Measurements from ENCODE around the gene GJA1.
"Not testable (repeated sequence)": the region's sequence is repeated elsewhere in the genome, so short reads cannot be mapped to it uniquely, and the experiment has no call there.

The GJA1 gene

DNA sequence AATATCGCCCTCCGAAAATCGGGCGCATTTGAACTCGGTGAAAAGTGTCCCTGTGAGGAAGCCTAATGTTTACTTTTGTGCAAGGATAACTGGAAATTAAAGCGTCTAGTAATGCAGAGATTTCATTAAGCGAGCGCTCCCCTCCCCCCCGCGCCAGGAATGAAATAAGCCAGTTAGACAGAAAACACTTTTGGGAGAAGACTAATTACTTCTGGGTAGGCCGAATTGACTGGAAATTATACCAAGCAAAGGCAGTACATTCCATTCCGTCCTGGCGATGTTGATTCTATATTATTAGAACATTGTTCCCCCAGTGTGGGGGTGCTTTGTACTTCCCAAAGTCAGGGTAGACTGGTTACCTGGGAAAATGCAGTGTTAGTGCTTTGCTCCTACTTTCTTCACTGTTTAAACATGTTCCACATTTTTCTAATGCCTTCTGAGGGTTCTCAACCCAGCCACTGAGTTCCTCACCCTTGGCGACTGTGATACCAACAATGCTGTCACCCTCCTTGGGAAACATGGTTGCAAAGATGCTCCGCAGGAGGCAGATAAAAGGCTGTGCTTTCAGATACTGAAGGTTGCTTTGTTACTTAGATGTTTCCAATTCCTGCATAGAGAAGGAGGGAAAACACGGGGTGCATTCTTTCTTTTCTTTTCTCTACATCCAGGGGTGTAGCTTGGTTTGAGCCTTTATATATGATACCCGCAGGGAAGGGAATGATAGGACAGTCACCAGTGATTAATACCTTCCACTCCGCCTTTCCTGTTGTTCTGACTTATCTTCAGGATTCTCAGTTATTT lies 2.6 kb downstream of the GJA1 start:
- DNase-seq, result peak; percentile 43

DNA sequence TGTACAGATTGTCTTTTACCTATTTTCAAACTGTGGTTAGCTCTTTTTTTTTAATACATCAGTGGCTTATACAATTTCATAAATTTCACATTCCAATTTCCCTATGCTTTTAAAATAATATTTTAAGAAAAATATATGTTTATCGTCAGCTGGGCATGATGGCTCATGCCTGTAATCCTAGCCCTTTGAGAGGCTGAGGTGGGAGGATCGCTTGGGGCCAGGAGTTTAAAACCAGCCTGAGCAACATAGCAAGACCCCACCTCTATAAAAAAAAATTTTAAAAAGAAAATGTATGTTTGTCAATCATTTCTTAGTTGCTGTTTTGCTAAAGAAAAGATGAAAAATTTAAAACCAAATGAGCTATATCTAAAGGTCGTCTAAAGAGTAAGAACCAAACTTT lies 3.4 kb downstream of the GJA1 start:
- no peak for DNase-seq

DNA sequence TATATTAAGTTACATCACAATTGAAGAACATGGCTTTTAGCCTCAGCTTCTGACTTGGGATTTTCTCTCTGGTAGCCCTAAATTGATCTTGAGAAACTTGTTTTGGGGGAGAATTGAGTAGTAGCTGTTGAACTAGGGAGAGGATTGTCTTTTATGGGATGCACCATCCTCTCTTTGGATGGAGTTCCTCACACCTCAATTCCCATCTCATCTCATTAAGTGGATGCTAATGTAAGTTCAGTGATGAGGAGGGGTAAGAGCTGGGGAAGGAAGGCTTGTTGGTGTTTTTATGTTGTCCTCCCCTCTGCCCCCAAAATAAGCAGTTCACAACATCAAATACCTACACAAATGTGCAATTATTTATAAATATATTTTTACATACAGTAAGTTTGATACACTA lies 4.0 kb downstream of the GJA1 start:
- DNase-seq, result no peak

DNA sequence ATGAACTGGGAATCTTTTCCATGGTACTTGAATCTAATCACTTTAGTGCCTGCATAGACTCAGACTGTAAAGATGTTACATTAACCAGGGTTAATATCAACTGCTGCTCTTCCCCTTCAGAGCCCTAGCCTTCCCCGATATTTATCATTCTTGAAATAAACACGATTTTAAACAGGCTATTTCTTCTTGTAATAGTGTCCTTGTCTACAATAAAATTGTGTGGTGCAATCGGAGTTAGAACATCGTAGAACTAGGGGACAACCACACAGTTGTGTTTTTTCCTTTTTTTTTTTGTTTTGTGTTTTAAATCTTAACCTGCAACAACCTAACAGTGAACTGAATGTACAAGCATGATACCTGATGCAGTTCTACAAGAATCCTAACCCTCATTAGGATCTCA lies 4.5 kb downstream of the GJA1 start:
- no peak for DNase-seq

DNA sequence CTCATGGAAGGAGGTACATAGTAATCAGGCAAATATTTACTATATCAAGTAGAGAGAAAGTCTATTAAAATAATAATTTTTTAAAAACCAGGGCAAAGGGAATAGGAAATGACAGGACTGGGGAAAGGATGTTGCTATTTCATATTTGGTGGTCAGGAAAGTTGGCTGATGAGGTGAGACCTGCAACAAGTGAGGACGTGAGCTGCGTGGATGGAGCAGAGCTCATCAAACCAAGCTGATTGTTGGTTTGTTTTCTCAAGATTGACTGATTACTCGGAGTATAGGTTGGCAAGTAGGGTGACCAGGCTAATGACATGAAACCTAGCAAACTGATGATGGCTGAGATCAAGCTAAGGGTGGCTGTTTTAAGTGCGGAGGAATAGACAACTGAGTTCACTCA lies 6.0 kb downstream of the GJA1 start:
- no peak for DNase-seq

DNA sequence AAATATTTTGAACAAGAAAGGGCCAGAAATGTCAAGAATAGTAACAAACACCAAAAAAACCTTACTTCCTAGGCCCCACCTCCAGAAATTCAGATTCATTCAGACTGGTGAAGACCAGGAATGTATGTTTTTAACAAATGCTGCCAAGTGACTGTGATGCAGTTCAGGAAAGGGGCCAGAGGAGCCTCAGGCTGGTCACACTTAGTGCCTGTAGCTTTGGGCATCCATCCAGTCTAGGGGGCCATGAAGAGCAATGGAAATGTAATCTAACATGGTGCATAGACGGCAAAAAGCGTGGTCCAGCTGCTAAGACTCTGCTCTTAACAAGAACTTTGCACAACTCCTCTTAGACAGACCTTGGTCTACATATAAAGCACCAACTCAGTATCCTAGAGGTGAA lies 7.1 kb downstream of the GJA1 start:
- no peak for DNase-seq

DNA sequence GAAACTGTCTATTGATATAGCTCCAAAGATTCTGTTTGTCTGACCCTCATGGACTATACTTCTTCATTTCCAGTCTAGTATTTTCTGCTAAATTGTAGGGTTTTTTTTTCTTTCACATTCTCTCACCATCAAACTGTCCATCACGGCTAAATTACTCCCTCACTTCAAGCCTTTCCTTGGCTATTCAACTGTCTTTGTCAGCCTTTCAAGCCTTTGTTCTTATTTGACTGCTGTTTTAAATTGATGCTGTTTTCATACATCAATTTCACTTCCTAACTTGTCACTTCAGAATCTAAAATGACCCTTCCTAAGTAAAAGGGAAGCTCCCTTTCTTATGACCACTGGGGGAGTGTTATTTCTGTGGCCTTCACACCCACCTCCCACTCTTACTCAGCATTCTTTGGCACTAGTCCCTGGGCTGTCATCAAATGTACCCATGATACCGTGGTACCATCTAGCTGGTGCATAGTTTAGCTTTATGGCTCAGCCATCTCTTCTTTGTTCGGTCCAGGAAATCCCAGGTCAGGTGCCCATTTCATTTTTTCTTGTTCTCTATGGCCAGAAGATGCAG lies 8.6 kb downstream of the GJA1 start:
- DNase-seq, result no peak

DNA sequence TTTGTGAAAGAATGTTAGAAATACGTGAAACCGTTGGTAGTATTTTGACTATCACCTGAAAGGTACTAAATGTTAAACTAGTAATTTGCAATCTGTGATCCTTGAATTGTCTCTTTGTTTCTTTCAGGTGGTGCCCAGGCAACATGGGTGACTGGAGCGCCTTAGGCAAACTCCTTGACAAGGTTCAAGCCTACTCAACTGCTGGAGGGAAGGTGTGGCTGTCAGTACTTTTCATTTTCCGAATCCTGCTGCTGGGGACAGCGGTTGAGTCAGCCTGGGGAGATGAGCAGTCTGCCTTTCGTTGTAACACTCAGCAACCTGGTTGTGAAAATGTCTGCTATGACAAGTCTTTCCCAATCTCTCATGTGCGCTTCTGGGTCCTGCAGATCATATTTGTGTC lies 11.3 kb downstream of the GJA1 start:
- not testable (repeated sequence) for DNase-seq

DNA sequence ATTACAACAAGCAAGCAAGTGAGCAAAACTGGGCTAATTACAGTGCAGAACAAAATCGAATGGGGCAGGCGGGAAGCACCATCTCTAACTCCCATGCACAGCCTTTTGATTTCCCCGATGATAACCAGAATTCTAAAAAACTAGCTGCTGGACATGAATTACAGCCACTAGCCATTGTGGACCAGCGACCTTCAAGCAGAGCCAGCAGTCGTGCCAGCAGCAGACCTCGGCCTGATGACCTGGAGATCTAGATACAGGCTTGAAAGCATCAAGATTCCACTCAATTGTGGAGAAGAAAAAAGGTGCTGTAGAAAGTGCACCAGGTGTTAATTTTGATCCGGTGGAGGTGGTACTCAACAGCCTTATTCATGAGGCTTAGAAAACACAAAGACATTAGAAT lies 12.3 kb downstream of the GJA1 start:
- not testable (repeated sequence) for DNase-seq

DNA sequence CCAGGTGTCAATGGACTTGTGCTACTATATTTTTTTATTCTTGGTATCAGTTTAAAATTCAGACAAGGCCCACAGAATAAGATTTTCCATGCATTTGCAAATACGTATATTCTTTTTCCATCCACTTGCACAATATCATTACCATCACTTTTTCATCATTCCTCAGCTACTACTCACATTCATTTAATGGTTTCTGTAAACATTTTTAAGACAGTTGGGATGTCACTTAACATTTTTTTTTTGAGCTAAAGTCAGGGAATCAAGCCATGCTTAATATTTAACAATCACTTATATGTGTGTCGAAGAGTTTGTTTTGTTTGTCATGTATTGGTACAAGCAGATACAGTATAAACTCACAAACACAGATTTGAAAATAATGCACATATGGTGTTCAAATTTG lies 13.1 kb downstream of the GJA1 start:
- DNase-seq, result not testable (repeated sequence)

DNA sequence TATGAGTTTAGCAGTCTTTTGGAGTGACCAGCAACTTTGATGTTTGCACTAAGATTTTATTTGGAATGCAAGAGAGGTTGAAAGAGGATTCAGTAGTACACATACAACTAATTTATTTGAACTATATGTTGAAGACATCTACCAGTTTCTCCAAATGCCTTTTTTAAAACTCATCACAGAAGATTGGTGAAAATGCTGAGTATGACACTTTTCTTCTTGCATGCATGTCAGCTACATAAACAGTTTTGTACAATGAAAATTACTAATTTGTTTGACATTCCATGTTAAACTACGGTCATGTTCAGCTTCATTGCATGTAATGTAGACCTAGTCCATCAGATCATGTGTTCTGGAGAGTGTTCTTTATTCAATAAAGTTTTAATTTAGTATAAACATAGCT lies 13.9 kb downstream of the GJA1 start:
- DNase-seq, result no peak

DNA sequence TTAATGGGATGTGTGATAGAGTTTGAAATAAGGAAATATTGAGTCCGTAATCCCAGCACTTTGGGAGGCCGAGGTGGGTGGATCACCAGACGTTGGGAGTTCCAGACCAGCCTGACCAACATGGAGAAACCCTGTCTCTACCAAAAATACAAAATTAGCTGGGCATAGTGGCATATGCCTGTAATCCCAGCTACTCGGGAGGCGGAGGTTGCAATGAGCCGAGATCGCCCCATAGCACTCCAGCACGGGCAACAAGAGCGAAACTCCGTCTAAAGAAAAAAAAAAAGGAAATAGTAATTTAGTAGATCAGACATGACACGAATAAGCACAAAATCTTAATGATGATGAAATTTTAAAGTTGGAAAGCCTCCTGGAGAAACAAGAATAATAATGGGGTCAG lies 14.8 kb downstream of the GJA1 start:
- DNase-seq, result no peak

DNA sequence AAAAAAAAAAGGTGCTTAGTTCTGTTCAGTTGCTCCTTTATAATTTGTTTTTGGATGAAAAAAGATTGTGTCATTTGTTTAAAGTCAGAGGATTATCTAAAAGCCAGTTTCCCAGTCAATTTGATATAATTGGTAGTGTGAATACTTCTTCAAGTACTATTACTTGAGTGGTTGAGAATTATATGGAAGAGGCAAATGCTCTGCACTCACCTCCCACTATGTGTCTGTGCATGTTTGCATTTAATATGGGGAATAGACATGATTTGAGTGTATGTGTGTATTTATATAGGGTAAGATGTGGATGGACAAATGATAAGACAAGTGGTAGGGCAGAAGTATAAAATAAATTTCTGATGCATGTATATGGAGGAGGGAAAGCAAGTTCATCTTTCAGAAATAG lies 15.8 kb downstream of the GJA1 start:
- no peak for DNase-seq

DNA sequence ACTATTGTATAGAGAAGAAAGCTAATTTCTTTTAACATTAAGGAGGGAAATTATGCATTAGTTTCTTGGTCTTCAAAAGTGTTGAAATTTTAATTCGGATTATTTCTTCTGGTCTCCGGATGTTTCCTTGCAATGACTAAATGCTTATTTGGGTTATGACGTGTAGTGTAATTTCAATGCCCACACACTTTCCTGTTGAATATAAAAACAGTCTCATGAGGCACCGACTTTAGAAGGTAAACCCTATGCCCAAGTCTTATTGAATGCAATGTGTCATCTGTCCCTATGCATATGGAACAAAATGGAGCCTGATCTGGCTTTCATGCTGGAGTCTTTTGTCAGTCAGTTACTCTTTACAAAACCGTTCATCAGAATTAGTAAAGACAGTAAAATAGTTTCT lies 17.7 kb downstream of the GJA1 start:
- DNase-seq, result no peak

DNA sequence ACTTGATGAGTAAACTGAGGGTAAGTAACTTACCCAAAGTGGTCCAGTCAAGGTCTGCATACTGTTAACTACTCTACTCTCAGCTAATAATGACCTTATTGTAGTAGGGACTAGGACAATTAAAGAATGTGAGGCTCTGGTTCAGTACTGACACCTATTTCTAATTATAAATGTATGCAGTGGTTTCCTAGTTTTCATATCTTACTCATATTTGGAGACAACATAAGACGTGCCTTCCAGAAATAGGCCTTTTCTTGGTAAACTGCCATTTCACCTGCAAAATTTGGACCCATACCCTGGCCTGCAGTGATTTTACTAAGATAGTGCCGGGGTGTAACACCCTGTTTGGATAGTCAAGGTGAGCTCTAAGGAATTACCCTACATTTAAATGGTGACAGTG lies 24.7 kb downstream of the GJA1 start:
- no peak for DNase-seq

DNA sequence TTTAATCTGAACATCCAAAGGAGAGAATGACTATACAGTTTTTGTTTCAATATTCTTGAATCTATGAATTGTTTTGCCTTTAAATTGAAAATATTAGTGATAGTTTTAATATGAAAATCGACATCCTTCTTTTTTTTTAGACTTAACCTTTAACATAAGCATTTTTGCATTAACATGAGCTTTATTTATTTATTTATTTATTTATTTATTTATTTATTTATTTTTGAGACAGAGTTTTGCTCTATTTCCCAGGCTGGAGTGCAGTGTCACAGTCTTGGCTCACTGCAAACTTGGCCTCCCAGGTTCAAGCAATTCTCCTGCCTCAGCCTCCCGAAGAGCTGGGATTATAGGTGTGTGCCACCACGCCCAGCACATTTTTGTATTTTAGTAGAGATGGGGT lies 27.6 kb downstream of the GJA1 start:
- no peak for DNase-seq

DNA sequence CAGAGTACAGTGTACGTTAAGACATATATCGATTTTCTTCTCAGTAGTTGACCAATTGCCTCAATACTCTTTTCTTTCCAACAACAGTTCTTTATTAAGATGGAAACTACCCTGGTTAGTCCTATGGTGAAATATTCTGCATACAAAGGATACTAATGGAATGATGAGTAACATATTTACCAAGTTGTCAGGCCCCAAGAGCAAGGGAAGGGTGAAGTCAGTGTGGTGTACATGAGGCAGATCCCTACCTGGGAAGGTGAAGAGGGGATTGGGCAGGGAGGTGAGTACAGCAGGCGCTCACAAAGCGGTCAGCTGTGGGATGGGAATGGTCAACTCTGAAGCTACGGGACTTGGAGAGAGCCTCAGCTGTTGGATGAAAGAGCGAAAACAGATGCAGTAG lies 29.7 kb downstream of the GJA1 start:
- DNase-seq, result no peak

DNA sequence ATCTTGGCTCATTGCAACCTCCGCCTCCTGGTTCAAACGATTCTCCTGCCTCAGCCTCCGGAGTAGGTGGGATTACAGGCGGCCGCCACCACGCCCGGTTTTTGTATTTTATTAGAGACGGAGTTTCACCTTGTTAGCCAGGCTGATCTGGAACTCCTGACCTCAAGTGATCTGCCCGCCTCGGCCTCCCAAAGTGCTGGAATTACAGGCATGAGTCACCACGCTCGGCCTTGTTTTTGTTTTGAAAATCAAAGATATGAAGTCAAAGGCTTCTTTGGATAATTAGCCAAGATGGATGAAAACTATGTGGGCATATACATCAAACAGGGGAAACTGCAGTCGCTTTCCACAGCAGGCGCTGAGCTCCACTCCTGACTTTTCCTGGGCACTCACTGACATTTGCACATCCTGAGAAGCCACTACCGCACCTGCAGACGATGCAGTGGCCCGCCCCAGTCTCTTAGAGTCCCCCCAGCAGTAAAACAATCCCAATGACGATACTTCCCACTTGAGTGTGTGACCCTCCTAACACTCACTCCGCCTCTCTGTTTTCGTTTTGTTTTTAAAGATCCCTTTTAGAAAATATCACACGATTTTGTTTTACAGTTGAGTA lies 44.1 kb downstream of the GJA1 start:
- no peak for DNase-seq

DNA sequence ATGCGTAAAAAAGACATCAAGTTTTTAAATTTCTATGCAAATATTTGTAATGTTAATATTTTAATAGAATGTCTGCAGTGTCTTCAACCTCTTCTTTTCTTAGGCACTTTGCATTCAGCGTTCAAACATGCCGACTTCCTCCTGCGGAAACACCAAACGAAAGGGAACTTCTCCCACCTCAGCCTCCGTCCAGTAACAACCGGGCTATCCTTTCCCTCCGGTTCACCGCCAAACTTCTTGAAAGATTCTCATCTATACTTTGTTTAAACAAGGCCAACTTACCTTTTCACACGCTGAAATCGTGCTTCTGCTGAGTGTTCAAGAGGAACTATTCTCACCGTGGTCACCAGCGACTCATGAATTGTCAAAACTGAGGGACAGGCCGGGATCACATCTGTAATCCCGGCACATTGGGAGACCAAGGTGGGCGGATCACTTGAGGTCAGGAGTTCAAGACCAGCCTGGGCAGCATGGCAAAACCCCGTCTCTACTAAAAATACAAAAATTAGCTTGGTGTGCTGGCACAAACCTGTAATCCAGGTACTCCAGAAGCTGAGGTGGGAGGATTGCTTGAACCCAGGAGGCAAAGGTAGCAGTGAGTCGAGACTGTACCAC lies 44.8 kb downstream of the GJA1 start:
- DNase-seq, result no peak

DNA sequence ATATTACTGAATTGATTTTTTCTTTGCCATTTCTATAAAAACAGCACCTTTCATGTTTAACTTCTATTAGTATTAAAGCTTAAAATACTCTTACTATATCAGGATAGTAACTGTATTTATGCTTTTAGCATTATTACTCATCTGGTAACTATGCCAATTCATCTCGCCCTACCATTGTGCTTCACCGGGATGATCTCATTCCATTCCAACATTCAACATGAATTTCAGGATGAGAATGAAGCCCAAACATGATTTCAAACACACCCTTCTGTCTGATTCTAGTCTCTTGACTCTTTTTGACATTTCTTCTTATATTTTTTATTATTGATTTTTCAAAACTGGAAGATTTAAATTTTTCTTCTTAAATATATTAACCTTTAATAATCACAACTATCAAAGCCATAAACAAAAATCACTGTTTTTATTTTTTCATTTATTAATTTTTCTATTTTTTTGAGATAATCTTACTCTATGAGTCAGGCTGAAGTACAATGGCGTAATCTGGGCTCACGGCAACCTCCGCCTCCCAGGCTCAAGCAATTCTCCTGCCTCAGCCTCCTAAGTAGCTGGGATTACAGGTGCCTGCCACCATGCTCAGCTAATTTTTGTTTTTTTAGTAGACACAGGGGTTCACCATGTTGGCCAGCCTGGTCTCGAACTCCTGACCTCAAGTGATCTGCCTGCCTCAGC lies 46.7 kb downstream of the GJA1 start:
- no peak for DNase-seq

DNA sequence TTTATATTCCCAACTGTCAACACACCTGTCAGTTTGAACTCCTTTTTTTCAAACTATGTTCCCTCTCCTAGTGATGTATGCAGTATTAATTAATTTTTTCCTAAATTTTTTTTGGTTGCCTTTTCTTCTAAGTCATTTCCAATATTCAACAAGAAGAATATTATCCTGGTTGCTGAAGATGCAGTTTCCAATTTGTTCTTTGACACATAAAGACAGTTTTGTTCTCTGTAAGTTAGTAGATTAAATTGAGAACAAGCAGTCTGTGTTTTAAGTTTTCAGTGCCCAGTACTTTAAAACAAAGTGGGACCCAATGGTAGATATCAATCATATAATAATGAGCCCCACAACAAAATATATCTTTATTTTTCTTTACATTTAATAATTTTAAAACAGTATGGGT lies 47.3 kb downstream of the GJA1 start:
- no peak for DNase-seq

DNA sequence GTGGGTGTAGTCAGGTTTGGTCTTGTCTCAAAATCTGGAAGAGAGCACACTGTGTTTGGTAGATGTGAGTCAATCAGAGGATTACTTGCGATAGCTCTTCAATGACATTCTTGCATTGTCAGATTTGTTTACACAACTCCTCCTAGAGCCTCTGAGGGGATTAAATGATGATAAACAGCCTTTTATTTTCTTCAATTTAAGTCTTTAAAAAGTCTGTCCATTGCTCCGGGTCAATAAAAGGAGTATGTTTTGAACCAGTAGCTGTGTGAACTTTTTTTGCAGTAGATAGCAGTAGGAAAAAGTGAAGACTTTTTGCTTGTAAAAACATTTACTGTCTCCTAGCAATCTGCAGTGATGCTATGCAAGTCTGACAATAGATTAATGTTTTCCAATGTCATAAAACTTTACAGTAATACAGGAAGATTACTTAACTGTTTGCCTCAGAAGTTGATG lies 49.9 kb downstream of the GJA1 start:
- DNase-seq, result peak; percentile 49

DNA sequence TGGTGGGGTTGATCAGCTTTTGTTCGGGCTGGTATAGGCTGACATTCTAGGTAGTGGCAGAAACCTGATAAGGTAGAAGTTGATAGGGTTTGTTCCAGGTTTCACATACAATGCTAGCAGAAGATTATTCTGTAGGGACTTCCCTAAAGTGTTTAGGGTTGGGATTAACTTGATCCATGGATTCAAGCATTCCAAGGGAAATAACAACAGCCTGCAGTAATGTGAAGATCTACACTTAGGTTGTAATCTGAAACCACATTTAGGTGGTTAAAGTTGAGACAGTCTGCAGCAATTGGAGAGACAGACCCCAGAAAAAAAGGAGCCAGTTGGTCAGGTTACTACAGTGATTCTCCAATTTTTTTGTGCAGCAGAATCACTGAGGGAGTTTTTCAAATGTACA lies 56.1 kb downstream of the GJA1 start:
- no peak for DNase-seq
